GM19372 (cell line): ENCODE results near the gene MYO10.
"Not testable (repeated sequence)": the region's sequence is repeated elsewhere in the genome, so short reads cannot be mapped to it uniquely, and the experiment has no call there.

Experiments
- ATAC-seq: cut with Tn5 transposase; IDR thresholded peaks from one replicate; pipeline ENCODE4 v1.9.1; 2021; ENCODE audit warnings: mild to moderate bottlenecking, low read depth, moderate library complexity; ENCODE audit not compliant: unreplicated experiment

The MYO10 gene

GRCh38 chr5:16831326-16831725 lies 104.8 kb downstream of the MYO10 start:
- ATAC-seq, result not testable (repeated sequence)

- ATAC-seq, result no peak
Measured at GRCh38 chr5:16827755-16828154, 108.3 kb downstream of the MYO10 start.

GRCh38 chr5:16826379-16827125 lies 109.5 kb downstream of the MYO10 start:
- ATAC-seq, result no peak

- ATAC-seq, result no peak
Measured at GRCh38 chr5:16819522-16820167, 116.4 kb downstream of the MYO10 start.

- no peak for ATAC-seq
Measured at GRCh38 chr5:16815432-16815831, 120.7 kb downstream of the MYO10 start.

- ATAC-seq, result no peak
Measured at GRCh38 chr5:16812911-16813310, 123.2 kb downstream of the MYO10 start.

- no peak for ATAC-seq
Measured at GRCh38 chr5:16812448-16812847, 123.6 kb downstream of the MYO10 start.

- no peak for ATAC-seq
Measured at GRCh38 chr5:16810208-16810854, 125.8 kb downstream of the MYO10 start.

- no peak for ATAC-seq
Measured at GRCh38 chr5:16809395-16810207, 126.5 kb downstream of the MYO10 start.

GRCh38 chr5:16809010-16809394 lies 127.1 kb downstream of the MYO10 start:
- no peak for ATAC-seq

GRCh38 chr5:16808021-16808420 lies 128.1 kb downstream of the MYO10 start:
- ATAC-seq, result no peak

GRCh38 chr5:16807547-16807864 lies 128.6 kb downstream of the MYO10 start:
- ATAC-seq, result no peak

- no peak for ATAC-seq
Measured at GRCh38 chr5:16806711-16807546, 129.2 kb downstream of the MYO10 start.

GRCh38 chr5:16805486-16805885 lies 130.6 kb downstream of the MYO10 start:
- ATAC-seq, result no peak

GRCh38 chr5:16803831-16804230 lies 132.3 kb downstream of the MYO10 start:
- ATAC-seq, result no peak

GRCh38 chr5:16800477-16800876 lies 135.6 kb downstream of the MYO10 start:
- no peak for ATAC-seq

- ATAC-seq, result no peak
Measured at GRCh38 chr5:16799796-16800195, 136.3 kb downstream of the MYO10 start.

- no peak for ATAC-seq
Measured at GRCh38 chr5:16797951-16798350, 138.1 kb downstream of the MYO10 start.

GRCh38 chr5:16794269-16794913 lies 141.7 kb downstream of the MYO10 start:
- no peak for ATAC-seq
